Effector CD8-positive, alpha-beta T cell (primary cell): Measurements from ENCODE around the gene ARRDC2.
"Not testable (repeated sequence)": the region's sequence is repeated elsewhere in the genome, so short reads cannot be mapped to it uniquely, and the experiment has no call there.

Experiments
- DNase-seq: peaks from one replicate; lab custom pipeline; 2025; lab: John Stamatoyannopoulos, UW

Gene ARRDC2

GRCh38 chr19:18016209-18016910 lies 8.4 kb downstream of the ARRDC2 start:
- no peak for DNase-seq

- no peak for DNase-seq
Measured at GRCh38 chr19:18017275-18018083, 9.5 kb downstream of the ARRDC2 start.

- no peak for DNase-seq
Measured at GRCh38 chr19:18020212-18021085, 12.5 kb downstream of the ARRDC2 start.

- DNase-seq: peak; percentile 69
Measured at GRCh38 chr19:18021121-18021755, 13.3 kb downstream of the ARRDC2 start.

- DNase-seq: peak; percentile 71
Measured at GRCh38 chr19:18023622-18024251, 15.8 kb downstream of the ARRDC2 start.

- no peak for DNase-seq
Measured at GRCh38 chr19:18027151-18027550, 19.2 kb downstream of the ARRDC2 start.

GRCh38 chr19:18029617-18030338 lies 21.8 kb downstream of the ARRDC2 start:
- DNase-seq: no peak

GRCh38 chr19:18031401-18031800 lies 23.4 kb downstream of the ARRDC2 start:
- DNase-seq: not testable (repeated sequence)

GRCh38 chr19:18032102-18032501 lies 24.1 kb downstream of the ARRDC2 start:
- DNase-seq: not testable (repeated sequence)

GRCh38 chr19:18041054-18041453 lies 33.1 kb downstream of the ARRDC2 start:
- DNase-seq: no peak

- no peak for DNase-seq
Measured at GRCh38 chr19:18043676-18044075, 35.7 kb downstream of the ARRDC2 start.

- DNase-seq: peak; percentile 49
Measured at GRCh38 chr19:18044825-18045304, 36.9 kb downstream of the ARRDC2 start.

GRCh38 chr19:18045307-18046050 lies 37.5 kb downstream of the ARRDC2 start:
- no peak for DNase-seq

- no peak for DNase-seq
Measured at GRCh38 chr19:18046059-18046718, 38.2 kb downstream of the ARRDC2 start.

- no peak for DNase-seq
Measured at GRCh38 chr19:18049385-18049784, 41.4 kb downstream of the ARRDC2 start.

GRCh38 chr19:18051887-18052286 lies 43.9 kb downstream of the ARRDC2 start:
- no peak for DNase-seq

GRCh38 chr19:18053576-18054219 lies 45.7 kb downstream of the ARRDC2 start:
- no peak for DNase-seq

- no peak for DNase-seq
Measured at GRCh38 chr19:18055967-18056366, 48.0 kb downstream of the ARRDC2 start.

GRCh38 chr19:18057557-18057956 lies 49.6 kb downstream of the ARRDC2 start:
- no peak for DNase-seq
